DOHH2 (cell line): ENCODE measurements around the gene CHD6.

Experiments
- H3F3A ChIP-seq: fragments of 200-600 bp; sonication (generic), shearing (Covaris generic); 2 replicates; pipeline ENCODE4 v1.6.0; 2016; ENCODE audit warnings: antibody characterized with exemption, mild to moderate bottlenecking; ENCODE audit not compliant: control insufficient read depth, insufficient read depth
- H3K27ac ChIP-seq: fragments of 200-600 bp; sonication (generic); 2 replicates; pipeline ENCODE4 v1.5.1; 2014; ENCODE audit warnings: low read depth, mild to moderate bottlenecking, low read length, moderate library complexity
- H3K27me3 ChIP-seq: fragments of 200-600 bp; sonication (generic); 2 replicates; pipeline ENCODE4 v1.6.1; 2014; ENCODE audit warnings: mild to moderate bottlenecking, low read length, mixed read lengths; ENCODE audit not compliant: control insufficient read depth
- H3K36me3 ChIP-seq: fragments of 200-600 bp; sonication (generic); 2 replicates; pipeline ENCODE4 v1.6.1; 2014; ENCODE audit warnings: mild to moderate bottlenecking, low read length, moderate library complexity, mixed read lengths; ENCODE audit not compliant: control insufficient read depth
- H3K4me1 ChIP-seq: fragments of 200-600 bp; sonication (generic); 2 replicates; pipeline ENCODE4 v1.6.1; 2014; ENCODE audit warnings: mild to moderate bottlenecking, low read length, mixed read lengths; ENCODE audit not compliant: control insufficient read depth
- H3K4me2 ChIP-seq: fragments of 200-600 bp; sonication (generic); 2 replicates; pipeline ENCODE4 v1.6.0; 2014; ENCODE audit warnings: mild to moderate bottlenecking, low read length, moderate library complexity
- H3K4me3 ChIP-seq: fragments of 200-600 bp; sonication (generic); 2 replicates; pipeline ENCODE4 v1.5.1; 2014; ENCODE audit warnings: mild to moderate bottlenecking, low read length, mixed read lengths
- H3K79me2 ChIP-seq: fragments of 200-600 bp; sonication (generic); 2 replicates; pipeline ENCODE4 v1.6.1; 2014; ENCODE audit warnings: mild to moderate bottlenecking, low read length, mixed read lengths; ENCODE audit not compliant: control insufficient read depth
- H3K9me2 ChIP-seq: fragments of 200-600 bp; sonication (generic); replicated peaks from 2 replicates; pipeline ENCODE4 v1.6.1; 2014; ENCODE audit warnings: mild to moderate bottlenecking, low read length, mixed read lengths; ENCODE audit not compliant: control insufficient read depth
- H3K9me3 ChIP-seq: fragments of 200-600 bp; sonication (generic); 2 replicates; pipeline ENCODE4 v1.6.1; 2014; ENCODE audit warnings: antibody characterized with exemption, low read length, mixed read lengths; ENCODE audit not compliant: control insufficient read depth, insufficient read depth
- H4K20me1 ChIP-seq: fragments of 200-600 bp; sonication (generic); 2 replicates; pipeline ENCODE4 v1.6.0; 2014; ENCODE audit warnings: low read depth, mild to moderate bottlenecking, antibody characterized with exemption, low read length, moderate library complexity; ENCODE audit not compliant: control insufficient read depth, insufficient read depth
- EZH2phosphoT487 ChIP-seq: fragments of 200-600 bp; sonication (generic); IDR thresholded peaks from 2 replicates; pipeline ENCODE4 v1.6.1; 2017; ENCODE audit warnings: borderline replicate concordance, mild to moderate bottlenecking, antibody characterized with exemption, low read length, moderate library complexity, mixed read lengths
- TF ChIP-seq, protein P1 (sequence below): fragments of 200-600 bp; sonication (generic); IDR thresholded peaks from one replicate; pipeline ENCODE4 v1.5.1; 2014; ENCODE audit warnings: antibody characterized with exemption, mild to moderate bottlenecking, low read depth, low read length; ENCODE audit not compliant: poor library complexity, severe bottlenecking

The CHD6 gene

DNA sequence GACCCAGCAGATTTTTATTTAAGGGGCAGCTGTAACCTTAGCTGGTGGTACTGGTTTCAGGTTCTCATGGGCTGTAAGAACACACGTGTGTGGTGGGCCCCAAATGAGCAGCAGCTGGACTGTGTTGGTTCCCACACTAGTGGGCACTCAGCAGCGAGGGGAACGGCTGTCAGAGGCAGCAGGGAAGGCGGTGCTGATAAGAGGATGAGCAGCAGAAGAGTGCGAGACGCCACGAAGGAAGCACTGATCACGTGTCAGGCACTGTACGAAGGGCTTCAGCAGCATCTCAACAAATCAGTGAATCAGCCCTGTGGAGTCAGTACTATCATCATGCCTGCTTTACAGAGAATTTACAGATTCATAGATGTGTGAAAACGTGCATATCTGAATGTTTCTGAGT, 210.6 kb downstream of the CHD6 start:
- TF ChIP-seq, protein P1, sequence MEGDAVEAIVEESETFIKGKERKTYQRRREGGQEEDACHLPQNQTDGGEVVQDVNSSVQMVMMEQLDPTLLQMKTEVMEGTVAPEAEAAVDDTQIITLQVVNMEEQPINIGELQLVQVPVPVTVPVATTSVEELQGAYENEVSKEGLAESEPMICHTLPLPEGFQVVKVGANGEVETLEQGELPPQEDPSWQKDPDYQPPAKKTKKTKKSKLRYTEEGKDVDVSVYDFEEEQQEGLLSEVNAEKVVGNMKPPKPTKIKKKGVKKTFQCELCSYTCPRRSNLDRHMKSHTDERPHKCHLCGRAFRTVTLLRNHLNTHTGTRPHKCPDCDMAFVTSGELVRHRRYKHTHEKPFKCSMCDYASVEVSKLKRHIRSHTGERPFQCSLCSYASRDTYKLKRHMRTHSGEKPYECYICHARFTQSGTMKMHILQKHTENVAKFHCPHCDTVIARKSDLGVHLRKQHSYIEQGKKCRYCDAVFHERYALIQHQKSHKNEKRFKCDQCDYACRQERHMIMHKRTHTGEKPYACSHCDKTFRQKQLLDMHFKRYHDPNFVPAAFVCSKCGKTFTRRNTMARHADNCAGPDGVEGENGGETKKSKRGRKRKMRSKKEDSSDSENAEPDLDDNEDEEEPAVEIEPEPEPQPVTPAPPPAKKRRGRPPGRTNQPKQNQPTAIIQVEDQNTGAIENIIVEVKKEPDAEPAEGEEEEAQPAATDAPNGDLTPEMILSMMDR = no peak
- no peak for TF ChIP-seq EZH2phosphoT487
- no peak overlapping the region for H3K27ac ChIP-seq
- peaks cover 45% of the 10 kb centered on the region for H3K36me3 ChIP-seq
- H3K79me2 ChIP-seq = no peaks in the 10 kb centered on the region
- H3K4me3 ChIP-seq = no peak overlapping the region
- H3K9me2 ChIP-seq = no peaks in the 10 kb centered on the region
- no peaks in the 10 kb centered on the region for H3K27me3 ChIP-seq
- H3K9me3 ChIP-seq = no peaks in the 10 kb centered on the region
- H3K4me2 ChIP-seq = no peak overlapping the region
- H4K20me1 ChIP-seq = no peaks in the 10 kb centered on the region
- no peaks in the 10 kb centered on the region for H3F3A ChIP-seq
- peaks cover 6% of the 10 kb centered on the region for H3K4me1 ChIP-seq

DNA sequence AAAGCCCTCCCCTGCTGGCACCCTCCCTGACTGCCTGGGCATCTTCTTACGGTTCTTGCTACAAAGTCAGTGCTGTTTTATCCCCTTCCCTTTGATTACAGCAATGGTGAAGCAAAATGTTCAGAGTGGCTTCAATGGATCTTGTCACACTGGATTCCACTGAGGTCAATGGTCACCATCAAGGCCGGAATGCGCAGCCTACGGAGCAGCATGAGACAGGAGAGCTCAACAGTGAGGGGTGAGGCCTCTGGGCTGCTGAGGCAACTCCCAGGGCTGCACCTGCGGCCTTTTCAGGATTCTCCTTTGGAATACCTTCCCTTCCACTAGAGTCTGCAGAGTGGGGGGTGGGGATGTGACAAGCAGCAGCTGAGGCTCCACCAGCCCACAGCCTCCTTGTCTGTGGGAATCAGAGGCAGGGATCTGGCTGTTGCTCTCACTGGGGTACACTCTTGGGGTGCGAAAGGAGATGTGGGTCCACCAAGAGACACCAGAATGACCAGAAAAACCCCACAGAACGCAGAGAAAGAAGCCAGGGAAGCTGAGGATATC, 211.2 kb downstream of the CHD6 start:
- Histone ChIP-seq H3K4me2 (no peak overlapping the region), H3K4me3 (no peak overlapping the region), H3K36me3 (peaks cover 40% of the 10 kb centered on the region), H3K27me3 (no peaks in the 10 kb centered on the region), H3K4me1 (peaks cover 6% of the 10 kb centered on the region), H3F3A (no peaks in the 10 kb centered on the region), H3K27ac (no peak overlapping the region), H3K79me2 (no peaks in the 10 kb centered on the region), H3K9me3 (no peaks in the 10 kb centered on the region), H4K20me1 (no peaks in the 10 kb centered on the region), H3K9me2 (no peaks in the 10 kb centered on the region)
- no peak for TF ChIP-seq EZH2phosphoT487
- TF ChIP-seq, protein P1 = no peak

DNA sequence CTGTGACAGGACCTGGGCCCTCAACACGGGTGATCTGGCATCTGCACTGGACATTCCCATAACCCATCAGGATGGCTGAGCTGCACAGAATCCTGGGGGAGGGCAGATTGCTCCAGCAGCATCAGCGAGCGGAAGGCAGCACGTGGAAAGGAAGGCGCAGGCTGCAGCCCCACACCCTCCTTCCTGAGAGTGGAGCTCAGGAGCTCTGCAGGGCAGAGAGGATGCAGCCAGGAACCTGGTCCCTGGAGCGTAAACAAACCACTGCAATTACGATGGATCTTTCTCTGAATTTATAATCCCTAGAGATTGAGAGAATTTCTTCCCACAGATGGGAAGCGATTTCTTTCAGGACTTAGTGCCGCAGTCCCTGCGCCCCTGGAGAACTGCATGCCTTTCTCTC, 211.8 kb downstream of the CHD6 start:
- peaks cover 35% of the 10 kb centered on the region; the same call in 1 of the 2 replicates for H3K36me3 ChIP-seq

More for the DNA sequence above, 211.8 kb downstream of the CHD6 start:
- no peak overlapping the region for H3K4me2 ChIP-seq
- no peaks in the 10 kb centered on the region; the same call in 1 of the 2 replicates for H3K4me1 ChIP-seq
- H3F3A ChIP-seq = no peaks in the 10 kb centered on the region
- no peaks in the 10 kb centered on the region for H3K9me3 ChIP-seq
- no peak overlapping the region for H3K4me3 ChIP-seq
- no peaks in the 10 kb centered on the region for H3K79me2 ChIP-seq
- no peaks in the 10 kb centered on the region for H3K27me3 ChIP-seq
- no peak for TF ChIP-seq EZH2phosphoT487
- TF ChIP-seq, protein P1 = no peak
- no peak overlapping the region for H3K27ac ChIP-seq
- no peaks in the 10 kb centered on the region for H3K9me2 ChIP-seq
- H4K20me1 ChIP-seq = no peaks in the 10 kb centered on the region
